GM18868 (cell line): ENCODE results near the gene BCL2L15.

ENCODE experiments used
- ATAC-seq: cut with Tn5 transposase; IDR thresholded peaks from one replicate; pipeline ENCODE4 v1.9.1; 2021; ENCODE audit warnings: mild to moderate bottlenecking, moderate library complexity; ENCODE audit not compliant: unreplicated experiment

The BCL2L15 gene

DNA sequence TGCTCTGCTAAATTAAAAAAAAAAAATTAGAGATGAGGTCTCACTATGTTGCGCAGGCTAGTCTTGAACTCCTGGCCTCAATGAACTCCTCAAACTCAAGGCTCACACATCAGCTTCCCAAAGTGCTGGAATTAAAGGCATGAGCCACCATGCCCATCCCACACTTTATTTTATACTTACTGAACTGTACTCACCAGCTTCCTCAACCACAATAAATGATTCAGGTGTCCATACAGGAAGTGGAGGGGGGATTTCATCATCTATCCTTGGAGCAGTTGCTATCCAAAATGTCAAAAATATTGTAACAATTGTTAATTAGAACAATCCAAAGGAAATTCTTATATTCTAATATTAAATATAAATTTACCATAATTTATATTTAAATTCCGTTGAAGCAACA lies 52.7 kb downstream of the BCL2L15 start:
- ATAC-seq = no peak
